GM18870 (cell line): ENCODE results near the gene FLII.

Source experiments
- ATAC-seq: cut with Tn5 transposase; IDR thresholded peaks from one replicate; pipeline ENCODE4 v1.9.1; 2021; ENCODE audit warnings: moderate library complexity; ENCODE audit not compliant: unreplicated experiment

Gene FLII

GRCh38 chr17:18245038-18245776 lies 13.3 kb downstream of the FLII start:
- ATAC-seq, result no peak

- no peak for ATAC-seq
These were observed 17.2 kb downstream of the FLII start for GRCh38 chr17:18241229-18241871.

DNA sequence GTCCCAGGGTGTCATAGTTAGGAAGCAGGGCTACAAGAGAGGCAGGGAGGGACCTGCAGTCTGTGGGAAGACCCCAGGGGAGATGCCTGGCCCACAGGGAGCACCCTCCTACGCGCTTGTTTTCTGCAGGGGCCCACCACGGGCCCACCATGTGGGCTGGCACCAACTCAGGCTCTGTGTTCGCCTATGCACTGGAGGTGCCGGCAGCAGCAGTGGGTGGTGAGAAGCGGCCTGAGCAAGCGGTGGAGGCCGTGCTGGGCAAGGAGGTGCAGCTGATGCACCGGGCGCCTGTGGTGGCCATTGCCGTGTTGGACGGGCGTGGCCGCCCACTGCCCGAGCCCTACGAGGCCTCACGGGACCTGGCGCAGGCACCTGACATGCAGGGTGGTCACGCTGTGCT lies 18.1 kb downstream of the FLII start:
- no peak for ATAC-seq

DNA sequence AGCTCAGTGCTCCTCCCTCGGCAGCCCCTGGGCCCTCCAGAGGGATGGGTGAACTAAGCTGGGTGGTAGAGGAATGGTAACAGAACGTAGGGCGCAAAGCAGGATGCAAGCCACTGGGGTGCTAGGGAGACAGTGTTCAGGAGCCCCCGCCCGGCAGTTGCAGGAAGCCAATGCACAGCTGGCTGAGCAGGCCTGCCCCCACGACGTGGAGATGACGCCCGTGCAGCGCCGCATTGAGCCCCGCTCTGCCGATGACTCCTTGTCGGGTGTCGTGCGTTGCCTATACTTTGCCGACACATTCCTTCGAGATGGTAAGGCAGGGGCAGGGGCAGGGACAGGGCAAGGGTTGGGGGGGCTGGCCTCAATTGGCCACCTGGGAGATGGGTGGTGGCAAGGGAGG lies 20.2 kb downstream of the FLII start:
- ATAC-seq, result no peak

- no peak for ATAC-seq
These were observed 21.1 kb downstream of the FLII start for GRCh38 chr17:18237461-18237860.

GRCh38 chr17:18236494-18236893 lies 22.0 kb downstream of the FLII start:
- no peak for ATAC-seq

DNA sequence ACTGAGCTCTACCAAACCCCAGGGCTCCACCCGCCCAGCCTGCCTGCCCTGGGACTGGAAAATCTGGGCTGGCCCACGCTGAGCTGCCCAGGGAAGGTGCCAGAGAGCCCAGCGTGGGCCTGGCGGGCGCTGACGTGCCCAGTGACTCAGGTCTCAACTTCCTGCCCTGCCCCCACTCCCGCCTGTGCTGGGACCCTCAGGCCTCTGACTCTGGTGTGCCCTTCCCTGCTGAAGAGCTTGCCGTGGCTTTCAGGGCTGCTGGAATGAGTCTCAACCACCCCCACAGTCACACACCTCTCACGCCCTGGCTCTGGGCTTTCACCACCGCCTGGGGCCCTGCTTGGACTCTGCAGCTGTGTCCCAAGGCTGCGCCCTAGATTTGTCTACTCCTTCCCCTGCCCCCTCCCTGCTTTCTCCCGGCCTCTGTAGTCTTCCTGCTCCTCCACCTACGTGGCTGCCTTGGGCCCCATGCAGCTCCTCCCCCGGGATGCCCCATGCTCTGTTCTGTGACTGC lies 22.7 kb downstream of the FLII start:
- ATAC-seq, result no peak

DNA sequence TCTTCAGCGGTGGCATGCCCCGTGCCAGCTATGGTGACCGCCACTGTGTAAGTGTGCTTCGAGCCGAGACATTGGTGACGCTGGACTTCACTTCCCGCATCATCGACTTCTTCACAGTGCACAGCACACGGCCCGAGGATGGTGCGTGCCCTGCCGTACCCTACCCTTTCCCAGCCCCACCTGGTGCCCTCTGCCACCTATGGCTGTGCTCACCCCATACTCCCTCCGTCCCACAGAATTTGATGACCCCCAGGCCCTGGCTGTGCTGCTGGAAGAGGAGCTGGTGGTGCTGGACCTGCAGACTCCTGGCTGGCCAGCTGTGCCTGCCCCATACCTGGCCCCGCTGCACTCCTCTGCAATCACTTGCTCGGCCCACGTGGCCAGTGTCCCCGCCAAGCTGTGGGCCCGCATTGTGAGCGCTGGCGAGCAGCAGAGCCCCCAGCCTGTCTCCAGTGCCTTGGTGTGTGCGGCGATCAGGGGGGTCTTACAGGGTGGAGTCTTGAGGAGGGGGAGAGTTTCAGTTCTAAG lies 23.6 kb downstream of the FLII start:
- ATAC-seq, result no peak

GRCh38 chr17:18233803-18234518 lies 24.6 kb downstream of the FLII start:
- ATAC-seq, result no peak

DNA sequence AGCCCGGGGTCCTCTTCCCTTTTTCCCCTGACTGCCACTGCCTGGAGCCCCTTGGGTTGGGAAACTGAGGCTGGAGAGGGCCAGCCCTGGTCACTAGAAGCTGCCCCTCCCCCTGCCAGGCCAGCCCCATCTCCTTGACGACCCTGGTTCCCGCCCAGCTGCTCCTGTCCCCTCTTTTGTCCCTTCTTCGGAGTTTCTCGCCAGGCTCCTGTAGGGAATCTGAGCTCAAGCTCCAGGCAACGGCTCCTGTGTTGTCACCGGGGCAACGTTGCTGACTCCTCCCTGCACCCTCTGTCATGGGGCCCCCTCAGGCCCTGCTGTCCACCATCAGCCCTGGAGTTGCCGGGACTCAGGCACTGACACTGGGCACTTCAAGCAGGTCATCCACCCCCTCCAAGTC lies 27.4 kb downstream of the FLII start:
- ATAC-seq, result no peak

DNA sequence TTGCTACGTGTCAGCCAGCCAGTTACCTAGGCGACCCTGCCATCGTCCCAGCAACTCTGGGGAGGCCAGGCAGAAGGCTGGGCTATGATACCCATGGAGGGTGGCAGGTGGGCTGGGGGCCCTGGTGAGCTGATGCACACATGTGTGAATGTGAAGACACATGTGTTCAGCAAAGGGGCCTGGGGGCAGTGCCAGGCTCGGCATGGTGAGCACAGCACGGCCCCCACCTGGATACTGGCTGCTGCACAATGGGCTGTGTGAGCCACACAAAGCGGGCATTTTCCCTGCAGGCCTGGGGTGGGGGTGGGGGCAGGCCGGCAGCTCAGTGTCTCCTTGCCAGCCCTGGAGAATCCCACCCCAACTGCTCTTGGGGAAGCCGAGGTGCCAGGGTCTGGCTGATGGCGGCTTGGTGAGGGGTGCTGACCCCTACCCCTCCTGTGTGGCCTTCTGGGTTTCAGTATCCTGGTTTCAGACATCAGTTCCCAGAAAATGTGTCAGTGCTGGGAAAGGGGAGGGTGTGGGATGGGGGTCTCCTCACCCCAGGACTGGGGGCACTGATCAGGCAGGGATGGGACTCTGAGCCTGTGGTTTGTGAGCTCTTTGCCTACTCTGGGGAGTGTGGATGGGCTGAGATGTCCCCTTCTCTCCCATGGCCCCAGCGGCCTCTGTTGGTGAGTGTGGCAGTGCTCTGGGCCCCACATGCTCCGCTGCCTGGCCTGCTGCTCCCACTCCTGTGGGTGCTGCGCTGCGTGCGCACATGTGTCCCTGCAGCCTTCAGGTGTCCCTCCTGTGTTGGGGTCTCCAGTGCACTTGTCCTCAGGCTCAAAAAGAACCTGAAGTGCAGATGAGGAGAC lies 28.0 kb downstream of the FLII start:
- ATAC-seq, result no peak

DNA sequence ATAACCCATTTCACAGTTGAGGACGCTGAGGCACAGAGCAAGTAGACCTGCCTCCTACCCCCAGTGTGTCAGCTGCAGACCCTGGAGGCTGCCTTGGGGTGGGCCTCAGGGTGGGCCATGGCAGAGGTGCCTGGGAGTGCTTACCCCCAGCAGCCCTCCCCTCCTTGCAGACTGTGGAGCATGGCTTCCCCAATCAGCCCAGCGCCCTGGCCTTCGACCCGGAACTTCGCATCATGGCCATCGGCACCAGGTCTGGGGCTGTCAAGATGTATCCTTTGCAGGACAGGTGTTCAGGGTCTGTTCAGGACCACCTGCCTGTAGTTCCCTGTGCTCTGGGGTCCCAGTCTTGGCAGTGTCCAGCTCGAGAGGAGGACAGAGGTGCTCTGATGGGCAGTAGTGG lies 28.8 kb downstream of the FLII start:
- no peak for ATAC-seq

DNA sequence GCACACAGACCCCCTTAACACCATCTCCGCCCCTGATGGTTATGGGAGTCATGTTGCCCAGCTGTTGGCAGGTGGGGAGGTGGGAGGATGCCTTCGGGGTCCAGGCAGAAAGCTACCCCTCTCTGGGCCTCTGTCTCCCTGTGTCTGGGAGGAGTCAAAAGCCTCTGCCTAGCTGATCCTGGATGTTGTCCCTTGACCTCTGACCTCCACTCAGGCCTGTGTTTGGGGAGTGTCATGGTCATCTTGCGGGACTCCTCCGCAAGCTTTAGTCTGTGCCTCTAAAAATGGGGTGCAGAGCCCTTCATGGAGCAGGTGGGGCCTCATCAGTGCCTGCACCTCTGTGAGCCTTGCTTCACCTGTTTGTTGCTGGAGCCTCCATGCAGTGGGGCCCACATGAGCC lies 29.3 kb downstream of the FLII start:
- no peak for ATAC-seq

DNA sequence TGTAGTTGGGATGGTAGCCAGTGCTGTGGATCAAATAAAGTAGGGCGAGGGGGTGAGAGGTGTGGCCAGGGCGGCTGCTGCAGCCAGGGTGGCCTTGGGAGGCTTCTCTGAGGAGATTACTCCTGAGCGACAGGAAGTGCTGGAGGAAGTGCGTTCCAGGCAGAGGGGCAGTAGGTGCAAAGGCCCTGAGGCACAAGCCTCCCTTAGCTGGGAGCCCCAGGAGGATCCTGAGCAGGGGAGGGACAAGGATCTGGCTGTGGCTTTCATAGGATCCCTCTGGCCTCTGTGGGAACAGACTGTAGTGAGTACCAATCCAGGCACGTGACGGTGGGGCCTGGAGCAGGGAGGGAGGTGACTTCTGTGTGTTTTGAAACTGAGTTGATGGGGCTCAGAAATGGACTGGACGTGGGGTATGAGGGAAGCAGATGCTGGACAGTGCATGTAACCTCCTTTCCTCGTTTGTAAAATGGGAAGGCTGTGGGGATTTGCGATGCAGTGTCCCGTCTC lies 30.3 kb downstream of the FLII start:
- ATAC-seq, result no peak

DNA sequence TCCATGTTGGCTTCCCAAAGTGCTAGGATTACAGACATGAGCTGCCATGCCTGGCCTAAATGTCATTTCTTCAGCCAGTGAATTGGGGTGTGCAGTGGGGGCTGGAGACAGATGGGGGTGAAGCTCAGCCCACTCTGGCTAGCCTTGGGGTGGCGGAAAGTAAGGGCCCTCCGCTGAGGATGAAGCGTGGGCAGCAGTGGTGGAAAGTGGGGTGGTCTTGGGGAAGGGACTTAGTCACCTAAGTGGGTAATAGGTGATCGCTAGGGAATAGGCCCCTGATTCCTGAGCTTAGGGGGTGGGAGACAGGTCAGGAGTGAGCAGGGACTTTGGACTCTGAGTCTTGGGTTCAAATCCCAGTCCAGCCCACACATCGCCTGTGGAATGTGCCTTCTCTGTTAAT lies 30.9 kb downstream of the FLII start:
- ATAC-seq, result no peak

DNA sequence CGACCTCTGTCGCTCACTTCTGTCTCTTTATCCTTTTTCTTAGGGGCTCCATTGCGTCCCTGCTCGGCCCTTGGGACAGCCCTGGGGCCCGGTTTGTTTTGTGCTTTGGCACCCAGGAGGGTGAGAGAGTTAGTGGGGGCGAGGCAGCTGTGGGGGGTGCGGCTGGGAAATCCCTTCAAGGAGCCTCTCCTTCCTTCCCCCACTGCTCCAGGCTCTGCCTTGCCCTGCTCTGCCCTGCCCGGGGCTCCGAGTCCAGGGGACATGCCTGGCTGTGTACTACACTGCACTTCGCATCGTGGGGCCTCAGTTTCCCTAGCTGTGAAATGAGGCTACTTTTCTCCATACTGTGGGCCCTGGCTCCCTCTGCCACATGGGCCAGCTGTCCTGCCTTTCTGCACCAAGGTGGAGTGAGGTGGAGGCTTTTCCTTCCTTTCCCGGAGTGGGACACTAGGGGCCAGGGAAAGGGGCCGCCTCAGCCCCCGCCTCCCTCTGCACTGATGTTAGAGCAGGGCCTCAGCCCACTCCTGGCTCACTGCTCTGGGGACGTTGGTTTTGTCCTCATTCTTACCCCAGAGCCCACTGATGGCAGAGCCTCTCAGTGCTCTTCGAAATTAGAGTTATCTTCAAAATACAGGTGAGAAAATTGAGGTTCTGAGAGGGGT lies 32.1 kb downstream of the FLII start:
- ATAC-seq, result no peak

- ATAC-seq, result no peak
These were observed 32.8 kb downstream of the FLII start for GRCh38 chr17:18225642-18226283.

GRCh38 chr17:18225121-18225641 lies 33.4 kb downstream of the FLII start, which contains the start of gene LLGL1:
Gene LLGL1 (plus strand): TSS chr17:18225635. CDS start chr17:18225683, 48 bp downstream.
- no peak for ATAC-seq
